Gastroesophageal sphincter (tissue), 4 donors: ENCODE data around the gene WARS2. TPM values are rescaled to one million over a fixed set of nuclear protein-coding genes. Genes with fewer than 3 reads are reported as not detected.
A peak's percentile ranks its signal among the peaks of the same experiment; 100 is the strongest.

Experiments
- ATAC-seq: fragments of 150-250 bp; one replicate; pipeline ENCODE4 v1.9.1; 2016; ENCODE audit warnings: mild to moderate bottlenecking, moderate library complexity
- H3K27ac ChIP-seq, 4 donors: fragments of 200-600 bp; sonication (generic) in 3 of 4; 1 replicate in 3 of 4; 2 replicates in 1 of 4; pipeline ENCODE4 v1.5.1; 2016 to 2019
- H3K27me3 ChIP-seq: fragments of 200-600 bp; sonication (generic); one replicate; pipeline ENCODE4 v1.5.1; 2019
- H3K36me3 ChIP-seq, 2 donors: fragments of 200-600 bp; sonication (generic); one replicate each; pipeline ENCODE4 v1.5.1; 2019; ENCODE audit warnings: control low read depth in 1 of 2
- H3K4me1 ChIP-seq, 3 donors: fragments of 200-600 bp; sonication (generic); 1 replicate in 2 of 3; 2 replicates in 1 of 3; pipeline ENCODE4 v1.5.1; 2016 to 2019; ENCODE audit warnings: control low read depth in 2 of 3
- H3K4me3 ChIP-seq, 2 donors: fragments of 200-600 bp; sonication (generic); one replicate each; pipeline ENCODE4 v1.5.1; 2019; ENCODE audit warnings: mild to moderate bottlenecking in 1 of 2, moderate library complexity in 1 of 2
- H3K9me3 ChIP-seq, 3 donors: fragments of 200-600 bp; sonication (generic); one replicate each; pipeline ENCODE4 v1.5.1; 2017 to 2019; ENCODE audit warnings: control low read depth in 2 of 3
- CTCF ChIP-seq, 4 experiments: fragments of 200-600 bp in 2 of 4; fragments of 450-650 bp in 2 of 4; sonication (generic) in 1 of 4; IDR thresholded peaks; one replicate each; pipeline ENCODE4 v1.5.1; 2017 to 2019; ENCODE audit warnings: antibody characterized with exemption in 4 of 4, mild to moderate bottlenecking in 2 of 4, moderate library complexity in 2 of 4
- EP300 ChIP-seq: sonication (generic); formaldehyde crosslinking; IDR thresholded peaks from one replicate; pipeline ENCODE4 v1.6.1; 2017; ENCODE audit warnings: antibody characterized with exemption, mild to moderate bottlenecking
- POLR2A ChIP-seq, 2 donors: fragments of 450-650 bp; IDR thresholded peaks; one replicate each; pipeline ENCODE4 v1.6.1; 2017; ENCODE audit warnings: antibody characterized with exemption in 2 of 2, mild to moderate bottlenecking in 2 of 2, moderate library complexity in 1 of 2
- POLR2AphosphoS5 ChIP-seq: sonication (generic); formaldehyde crosslinking; IDR thresholded peaks from one replicate; pipeline ENCODE4 v1.6.1; 2017; ENCODE audit warnings: antibody characterized with exemption
- WGBS, 2 donors: methylation state at CpG; one replicate each; pipeline ENCODE4 v1.1.5; 2018; ENCODE audit warnings: low coverage in 1 of 2; 5-methylcytosine and 5-hydroxymethylcytosine counted together
- total RNA-seq, 4 donors: library from RNA; depleted of rRNA; stranded (reverse); fragments of >200 nt; gene quantifications; one replicate each; pipeline ENCODE4 v1.1.0, GENCODE V29; 2016

WARS2 gene
- total RNA-seq, 4 donors from 2014 or later, result 9.2 to 12.8 (median 11.7) TPM

GRCh38 chr1:119081267-119081666 lies 59.2 kb downstream of the WARS2 start:
- H3K4me3 ChIP-seq, result no peak overlapping the region
- no peak for ATAC-seq
- H3K36me3 ChIP-seq, result no peaks in the 10 kb centered on the region
- no peaks in the 10 kb centered on the region for H3K9me3 ChIP-seq
- TF ChIP-seq POLR2AphosphoS5 (no peak), CTCF (IDR thresholded peaks at IDR 0.05) (no peak), POLR2A (IDR thresholded peaks at IDR 0.05) (no peak), EP300 (no peak)
- H3K27me3 ChIP-seq, result no peaks in the 10 kb centered on the region
- no peak overlapping the region for H3K27ac ChIP-seq
- peaks cover 0 to 13% (median 3%) of the 10 kb centered on the region in 3 donors for H3K4me1 ChIP-seq

GRCh38 chr1:119080586-119080985 lies 59.9 kb downstream of the WARS2 start:
- no peak overlapping the region for H3K27ac ChIP-seq
- H3K36me3 ChIP-seq, result no peaks in the 10 kb centered on the region
- no peaks in the 10 kb centered on the region for H3K9me3 ChIP-seq
- TF ChIP-seq EP300 (no peak), CTCF (IDR thresholded peaks at IDR 0.05) (no peak), POLR2AphosphoS5 (no peak), POLR2A (IDR thresholded peaks at IDR 0.05) (no peak)
- 15 to 44% methylated on average over 3 to 4 of the region's 4 CpGs for WGBS, 2 donors
- no peak overlapping the region for H3K4me3 ChIP-seq
- H3K4me1 ChIP-seq, result peaks cover 0 to 13% (median 3%) of the 10 kb centered on the region in 3 donors
- H3K27me3 ChIP-seq, result no peaks in the 10 kb centered on the region
- peak; percentile 48 for ATAC-seq

GRCh38 chr1:119079881-119080280 lies 60.6 kb downstream of the WARS2 start:
- Histone ChIP-seq H3K4me1 (peaks cover 0 to 13% (median 3%) of the 10 kb centered on the region in 3 donors), H3K27me3 (no peaks in the 10 kb centered on the region), H3K9me3 (no peaks in the 10 kb centered on the region), H3K27ac (no peak overlapping the region), H3K4me3 (no peak overlapping the region), H3K36me3 (no peaks in the 10 kb centered on the region)
- ATAC-seq, result no peak
- TF ChIP-seq POLR2A (IDR thresholded peaks at IDR 0.05), result no peak
- TF ChIP-seq EP300, result no peak
- no peak for TF ChIP-seq POLR2AphosphoS5
- no peak for TF ChIP-seq CTCF (IDR thresholded peaks at IDR 0.05)
- WGBS, 2 donors, result 80 to 90% methylated on average over 1 of the region's 1 CpG

- no peak overlapping the region for H3K4me3 ChIP-seq
- H3K27ac ChIP-seq, result no peak overlapping the region
- TF ChIP-seq CTCF (IDR thresholded peaks at IDR 0.05) (no peak), POLR2AphosphoS5 (peak; percentile 11)
- H3K27me3 ChIP-seq, result no peaks in the 10 kb centered on the region
- no peaks in the 10 kb centered on the region for H3K36me3 ChIP-seq
- ATAC-seq, result peak; percentile 87
- H3K4me1 ChIP-seq, result peaks cover 0 to 8% (median 0%) of the 10 kb centered on the region in 3 donors
- no peaks in the 10 kb centered on the region for H3K9me3 ChIP-seq
- WGBS, 2 donors, result 14 to 57% methylated on average over 1 of the region's 1 CpG
These were observed 64.8 kb downstream of the WARS2 start for GRCh38 chr1:119075614-119076013.

- Histone ChIP-seq H3K27me3 (no peaks in the 10 kb centered on the region), H3K9me3 (no peaks in the 10 kb centered on the region), H3K27ac (no peak overlapping the region), H3K4me3 (no peak overlapping the region), H3K36me3 (no peaks in the 10 kb centered on the region), H3K4me1 (no peaks in the 10 kb centered on the region)
- no peak for ATAC-seq
- WGBS, 2 donors, result 89 to 100% methylated on average over 2 to 3 of the region's 3 CpGs
- TF ChIP-seq POLR2AphosphoS5 (no peak), POLR2A (IDR thresholded peaks at IDR 0.05) (no peak), CTCF (IDR thresholded peaks at IDR 0.05) (no peak), EP300 (no peak)
These were observed 69.1 kb downstream of the WARS2 start for GRCh38 chr1:119071321-119071720.
